GM19099 (cell line): ENCODE results near the gene PELO.

Experiments used
- POLR2A ChIP-seq: IDR thresholded peaks from 3 replicates; pipeline ENCODE4 v1.6.1; 2011; ENCODE audit warnings: low read depth; ENCODE audit not compliant: insufficient read length; ENCODE audit errors: extremely low read depth

Gene PELO

GRCh38 chr5:52767766-52768480 is 19.8 kb upstream of the PELO start:
- no peak for TF ChIP-seq POLR2A

DNA sequence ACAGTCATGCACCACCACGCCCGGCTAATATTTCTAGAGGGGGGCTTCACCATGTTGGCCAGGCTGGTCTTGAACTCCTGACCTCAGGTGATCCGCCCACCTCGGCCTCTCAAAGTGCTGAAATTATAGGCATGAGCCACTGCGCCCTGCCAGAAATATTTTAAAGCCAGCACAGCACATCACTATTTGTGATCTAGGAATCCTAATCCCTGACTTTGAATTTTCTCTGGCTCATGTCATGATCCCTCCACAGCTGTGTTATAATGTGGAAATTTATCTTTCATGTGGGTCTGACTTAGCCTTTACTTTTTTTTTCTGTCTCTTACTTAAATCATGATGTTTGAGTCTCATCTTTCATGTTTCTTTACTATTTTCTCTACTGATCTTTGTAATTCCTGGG is 18.7 kb upstream of the PELO start:
- no peak for TF ChIP-seq POLR2A

DNA sequence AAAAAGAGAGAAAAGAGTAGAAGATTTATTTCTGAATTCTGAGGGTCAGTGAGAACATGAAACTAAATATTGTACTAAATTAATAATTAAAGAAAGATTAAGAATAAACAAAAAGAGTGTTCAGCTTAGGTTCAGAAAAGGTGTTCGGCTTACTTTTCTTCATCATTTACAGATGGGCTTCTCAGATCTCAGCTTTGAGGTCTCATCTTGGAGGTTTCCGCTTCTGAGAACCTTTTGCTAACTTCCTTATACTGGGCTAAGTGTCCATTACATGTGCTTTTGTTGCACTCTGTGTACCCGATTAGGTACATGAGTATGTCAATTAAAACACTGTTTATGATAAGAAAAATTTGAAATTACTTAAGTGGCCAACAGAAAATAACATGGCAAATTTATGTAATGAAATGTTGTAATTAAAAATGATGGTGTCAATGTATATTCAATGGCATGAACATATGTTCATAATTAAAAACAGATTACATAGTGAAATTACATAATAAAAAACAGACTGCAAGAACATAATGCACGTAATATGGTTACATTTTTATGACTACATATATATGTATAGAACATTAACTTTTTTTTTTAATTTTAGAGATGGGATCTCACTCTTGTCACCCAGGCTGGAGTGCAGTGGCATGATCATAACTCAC is 17.3 kb upstream of the PELO start:
- no peak for TF ChIP-seq POLR2A

GRCh38 chr5:52771343-52772039 is 16.2 kb upstream of the PELO start:
- no peak for TF ChIP-seq POLR2A

DNA sequence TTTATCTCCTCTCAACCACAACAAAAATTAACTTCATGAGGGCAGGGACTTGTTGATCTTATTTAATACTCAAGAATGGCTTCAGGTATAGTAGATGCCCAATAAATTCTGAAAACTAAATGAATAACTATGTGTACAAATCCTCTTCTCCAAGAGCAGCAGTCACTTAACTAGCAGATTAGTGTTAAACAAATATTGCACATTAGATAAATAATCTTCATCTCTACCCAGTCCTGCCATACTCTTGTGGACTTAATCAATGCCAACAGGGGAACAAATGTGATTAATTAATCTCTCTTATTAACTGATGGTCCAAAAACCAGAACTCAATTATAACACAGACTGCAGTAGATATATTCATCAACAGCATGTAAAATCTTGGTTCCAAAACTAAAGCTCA is 15.0 kb upstream of the PELO start:
- no peak for TF ChIP-seq POLR2A

DNA sequence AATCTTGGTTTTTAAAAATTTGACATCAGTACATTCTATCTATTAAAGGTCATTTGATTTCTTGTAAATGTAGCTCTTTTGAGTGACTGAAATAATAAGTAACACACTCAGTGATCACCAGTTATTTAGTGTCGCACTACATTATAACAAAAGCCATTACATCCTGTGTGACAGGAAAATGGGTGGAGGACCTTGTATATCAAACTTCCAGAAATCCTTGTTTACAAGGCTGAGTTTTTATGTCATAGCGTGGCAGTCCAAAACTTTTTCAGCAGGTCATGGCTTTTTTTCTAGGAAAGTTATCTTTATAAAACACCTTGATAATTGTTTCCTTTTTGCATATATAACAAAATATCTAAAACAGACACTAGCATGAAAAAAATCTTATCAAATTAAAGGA is 14.4 kb upstream of the PELO start:
- TF ChIP-seq POLR2A, result no peak

DNA sequence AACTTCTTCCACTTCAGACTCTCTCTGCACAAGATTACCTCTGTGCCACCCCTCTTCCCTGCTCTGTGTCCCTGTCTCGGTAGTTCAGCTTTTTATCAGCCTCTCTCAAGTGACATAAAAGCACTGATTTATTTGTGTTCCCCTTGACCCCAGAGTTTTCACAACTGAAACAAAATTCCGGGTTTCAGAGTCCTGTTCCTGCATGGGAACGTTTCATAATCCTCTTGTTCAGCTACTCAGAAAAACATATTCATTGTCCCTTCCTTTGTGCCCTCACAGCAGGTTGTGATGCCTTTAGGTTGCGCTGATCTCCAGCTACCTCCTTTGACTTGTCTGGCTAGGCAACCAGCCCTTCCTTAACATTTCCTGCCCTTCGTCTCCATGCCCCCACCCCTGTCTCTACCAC is 13.7 kb upstream of the PELO start:
- no peak for TF ChIP-seq POLR2A

DNA sequence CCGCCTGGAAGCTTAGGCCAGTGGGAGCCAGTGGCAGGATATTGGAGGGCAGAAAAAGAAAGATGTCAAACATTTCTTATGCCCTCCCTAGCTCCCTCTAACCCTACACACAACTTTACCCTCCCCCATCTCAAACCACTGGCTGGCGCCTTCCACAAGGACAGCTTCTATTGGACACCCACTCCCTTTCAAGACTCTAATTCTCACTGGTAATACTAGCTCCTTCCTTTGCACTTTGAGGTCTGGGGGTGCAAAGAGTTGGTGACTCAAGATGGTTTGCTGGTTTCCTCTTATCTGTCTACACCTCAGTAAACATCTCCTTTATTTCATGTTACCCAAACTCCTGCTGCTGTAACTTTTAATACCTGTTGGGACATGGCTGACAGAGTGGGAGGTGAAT is 11.6 kb upstream of the PELO start:
- TF ChIP-seq POLR2A, result no peak

- no peak for TF ChIP-seq POLR2A
These were observed 10.5 kb upstream of the PELO start for GRCh38 chr5:52777186-52777585.

DNA sequence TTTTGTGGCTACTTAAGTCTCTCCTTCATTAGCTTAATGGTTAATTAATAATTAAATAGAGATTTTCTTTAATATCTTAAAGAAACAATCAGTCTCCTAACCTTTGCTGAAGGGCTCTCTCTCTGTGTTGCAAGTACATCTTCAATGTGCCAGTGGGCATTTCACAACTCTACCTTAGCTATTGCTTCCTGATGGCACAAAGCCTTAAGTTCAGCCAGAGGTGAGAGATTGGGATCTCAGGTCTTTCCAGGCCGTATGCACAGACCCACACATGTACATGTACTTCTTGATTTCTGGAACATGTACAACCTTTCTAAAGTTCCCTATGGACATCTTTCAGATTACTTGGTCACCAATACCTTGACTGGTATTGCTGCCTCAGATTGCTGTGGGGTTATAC is 8.9 kb upstream of the PELO start:
- no peak for TF ChIP-seq POLR2A

GRCh38 chr5:52779213-52779612 is 8.5 kb upstream of the PELO start:
- no peak for TF ChIP-seq POLR2A

DNA sequence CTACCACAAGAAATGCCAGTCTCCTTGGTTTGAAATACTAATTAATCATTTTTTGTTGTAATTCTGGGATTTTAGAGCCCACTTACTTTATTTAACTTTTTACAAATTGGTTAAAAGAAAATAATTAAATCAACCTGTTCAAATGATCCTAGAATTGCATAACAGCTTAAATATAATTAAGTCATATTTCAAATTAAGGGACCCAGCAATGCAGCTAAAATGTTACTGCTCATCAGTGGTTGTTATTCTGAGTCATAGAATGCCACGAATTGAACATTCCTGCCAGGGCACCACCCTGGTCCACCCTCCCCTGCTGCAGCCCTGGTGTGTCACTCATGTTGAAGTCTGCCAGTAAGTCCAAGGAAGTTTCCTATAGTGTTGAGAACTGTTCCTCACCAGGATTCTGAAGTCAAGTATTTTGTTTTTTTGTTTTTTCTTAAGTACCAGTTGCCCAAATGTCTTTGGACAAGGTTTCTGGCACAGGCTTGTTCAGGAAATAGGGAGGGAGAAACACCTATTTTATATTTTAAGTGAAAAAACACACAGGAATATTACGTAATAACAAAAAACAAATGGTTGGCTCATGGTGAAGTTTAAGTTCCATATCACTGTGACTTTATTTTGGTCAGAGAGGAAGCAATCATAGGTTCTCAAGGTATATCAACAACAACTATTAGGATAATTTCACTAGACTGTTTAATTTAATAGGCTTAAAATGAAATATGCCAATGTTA is 4.3 kb upstream of the PELO start:
- no peak for TF ChIP-seq POLR2A

GRCh38 chr5:52784737-52785136 is 3.0 kb upstream of the PELO start:
- no peak for TF ChIP-seq POLR2A

DNA sequence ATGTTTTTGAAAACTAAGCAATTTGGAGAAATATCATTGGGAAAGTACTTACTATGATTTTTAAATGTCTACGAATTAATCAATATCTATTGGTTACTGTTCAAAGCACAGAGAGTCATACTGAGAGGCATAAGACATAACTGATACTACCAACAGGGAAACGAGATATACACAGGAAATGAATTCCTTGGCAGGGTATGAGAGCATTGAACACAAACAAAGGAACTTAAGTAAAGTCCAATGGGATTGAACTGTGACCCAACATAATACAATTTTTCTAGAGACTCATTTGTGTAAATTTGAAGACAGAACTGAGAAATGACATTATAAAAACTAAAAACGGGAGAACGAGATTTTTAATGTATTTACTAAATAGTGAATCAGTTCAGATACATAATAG is 1.3 kb upstream of the PELO start:
- TF ChIP-seq POLR2A, result no peak

DNA sequence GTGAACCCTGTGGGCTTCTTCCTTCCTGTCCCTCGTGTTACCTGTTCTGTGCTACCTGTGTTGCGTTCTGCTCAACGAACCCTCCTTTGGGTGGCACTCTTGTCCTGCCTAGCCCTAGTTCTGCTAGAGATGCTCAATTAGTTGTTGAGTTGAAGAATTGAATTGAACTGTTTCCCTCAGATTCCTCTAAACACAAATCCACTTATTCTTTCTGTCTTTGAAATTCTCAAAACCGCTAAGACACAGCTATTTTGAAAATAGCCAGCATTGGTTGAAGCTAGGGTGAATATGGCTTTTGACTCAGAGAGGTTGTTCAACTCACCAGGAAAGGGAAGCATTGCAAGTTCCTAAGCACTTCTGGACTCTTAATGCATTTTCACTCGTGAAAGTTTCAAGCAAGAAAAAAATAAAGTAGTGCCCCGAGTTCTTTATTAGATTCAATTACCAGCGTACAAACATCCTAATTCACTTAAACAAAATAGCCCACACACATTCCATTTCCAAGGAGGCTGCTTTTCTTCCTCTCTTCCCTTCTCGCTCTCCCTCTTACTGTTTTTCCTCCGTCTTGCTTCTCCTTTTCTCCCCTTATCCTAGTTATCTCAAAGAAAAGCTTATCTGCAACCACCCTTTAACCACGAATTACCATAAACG is 642 bp upstream of the PELO start:
- TF ChIP-seq POLR2A, result no peak
